Keratinocyte (primary cell): ENCODE results near the gene SRL. TPM values are rescaled to one million over a fixed set of nuclear protein-coding genes. Genes with fewer than 3 reads are reported as not detected.

Experiments
- DNase-seq: peaks from one replicate; pipeline ENCODE4 v3.0.0-alpha.2; 2011; ENCODE audit warnings: low read depth, missing footprints, low spot score
- FAIRE-seq: peaks from 2 replicates; lab custom pipeline; 2011; peaks lifted over from hg19 to GRCh38; lab: Jason Lieb, UNC
- H2AFZ ChIP-seq: 2 replicates; pipeline ENCODE4 v1.6.0; 2012; ENCODE audit warnings: low read length, control low read depth, inconsistent platforms; ENCODE audit not compliant: control insufficient read depth
- H3K27ac ChIP-seq: 2 replicates; pipeline ENCODE4 v1.5.1; 2011; ENCODE audit warnings: low read length; ENCODE audit not compliant: control insufficient read depth, insufficient read depth
- H3K27me3 ChIP-seq: 3 replicates; pipeline ENCODE4 v1.6.0; 2011; ENCODE audit warnings: low read length; ENCODE audit not compliant: control insufficient read depth, insufficient read depth; ENCODE audit errors: extremely low read depth
- H3K36me3 ChIP-seq, 2 experiments: 2 replicates in 1 of 2; 3 replicates in 1 of 2; pipeline ENCODE4 v1.5.1; 2011; ENCODE audit warnings: low read length in 2 of 2, mild to moderate bottlenecking in 1 of 2; ENCODE audit not compliant: control insufficient read depth in 2 of 2, insufficient read depth in 2 of 2; ENCODE audit errors: extremely low read depth in 1 of 2
- H3K4me1 ChIP-seq: 3 replicates; pipeline ENCODE4 v1.5.1; 2011; ENCODE audit warnings: low read length; ENCODE audit not compliant: control insufficient read depth, insufficient read depth; ENCODE audit errors: extremely low read depth
- H3K4me2 ChIP-seq: 3 replicates; pipeline ENCODE4 v1.6.0; 2011; ENCODE audit warnings: low read depth, low read length; ENCODE audit not compliant: control insufficient read depth, insufficient read depth; ENCODE audit errors: extremely low read depth
- H3K4me3 ChIP-seq, 3 experiments: fragments of 200-600 bp in 1 of 3; sonication (generic) in 1 of 3; 2 replicates in 2 of 3; 3 replicates in 1 of 3; pipeline ENCODE4 v1.5.1; 2011 to 2016; ENCODE audit warnings: low read length in 3 of 3, mild to moderate bottlenecking in 3 of 3, control low read depth in 2 of 3, inconsistent platforms in 1 of 3, low read depth in 1 of 3, mixed read lengths in 1 of 3, mixed run types in 1 of 3, moderate library complexity in 1 of 3; ENCODE audit not compliant: control insufficient read depth in 2 of 3, insufficient read depth in 2 of 3; ENCODE audit errors: extremely low read depth in 1 of 3
- H3K79me2 ChIP-seq: 2 replicates; pipeline ENCODE4 v1.6.0; 2012; ENCODE audit warnings: low read length; ENCODE audit not compliant: control insufficient read depth, insufficient read depth
- H3K9ac ChIP-seq: 3 replicates; pipeline ENCODE4 v1.6.0; 2011; ENCODE audit warnings: low read length; ENCODE audit not compliant: control insufficient read depth, insufficient read depth; ENCODE audit errors: extremely low read depth
- H3K9me1 ChIP-seq: 3 replicates; pipeline ENCODE4 v1.6.0; 2011; ENCODE audit warnings: low read length; ENCODE audit not compliant: control insufficient read depth, insufficient read depth; ENCODE audit errors: extremely low read depth
- H3K9me3 ChIP-seq: 2 replicates; pipeline ENCODE4 v1.5.1; 2012; ENCODE audit warnings: low read depth, low read length; ENCODE audit not compliant: control insufficient read depth
- H4K20me1 ChIP-seq: 3 replicates; pipeline ENCODE4 v1.6.0; 2011; ENCODE audit warnings: low read length; ENCODE audit not compliant: control insufficient read depth, insufficient read depth; ENCODE audit errors: extremely low read depth
- EZH2 ChIP-seq: IDR thresholded peaks from one replicate; pipeline ENCODE4 v1.6.1; 2012; ENCODE audit warnings: inconsistent platforms, mild to moderate bottlenecking, low read length, moderate library complexity
- dilution Hi-C: fragments of 300-500 bp; cut with MboI; formaldehyde crosslinking; loops from one replicate; pipeline ENCODE4 v1.7.0; 2020; ENCODE audit warnings: low sequenced_read_pairs; ENCODE audit not compliant: extremely low pct_ligation_motif_present
- polyA plus RNA-seq, 5 experiments: library from polyadenylated mRNA; depleted of rRNA in 3 of 5; stranded (reverse) in 3 of 5; stranded (forward) in 1 of 5; unstranded in 1 of 5; fragments of >200 nt; gene quantifications; 1 replicate in 1 of 5; 2 replicates in 3 of 5; 3 replicates in 1 of 5; pipeline versions ENCODE4 v1.2.1 to v1.2.3, GENCODE V29; 2011 to 2012; ENCODE audit warnings: missing spikeins in 2 of 5, low read depth in 1 of 5, low replicate concordance in 1 of 5
- TF ChIP-seq, protein P1 (sequence below), 3 experiments: IDR thresholded peaks in 1 of 3; conservative IDR thresholded peaks in 1 of 3; optimal IDR thresholded peaks in 1 of 3; 2 replicates in 2 of 3; 3 replicates in 1 of 3; pipeline versions ENCODE3 to v1.5.1; 2011; ENCODE audit warnings: low read length in 3 of 3, mild to moderate bottlenecking in 3 of 3, moderate library complexity in 2 of 3, control low read depth in 1 of 3, inconsistent platforms in 1 of 3; ENCODE audit not compliant: insufficient read depth in 2 of 3; ENCODE audit errors: extremely low read depth in 1 of 3

Gene SRL
- polyA plus RNA-seq, 1 donor (not counting 4 experiments of a cell fraction or from before 2014, with no cell fraction given): not detected

DNA sequence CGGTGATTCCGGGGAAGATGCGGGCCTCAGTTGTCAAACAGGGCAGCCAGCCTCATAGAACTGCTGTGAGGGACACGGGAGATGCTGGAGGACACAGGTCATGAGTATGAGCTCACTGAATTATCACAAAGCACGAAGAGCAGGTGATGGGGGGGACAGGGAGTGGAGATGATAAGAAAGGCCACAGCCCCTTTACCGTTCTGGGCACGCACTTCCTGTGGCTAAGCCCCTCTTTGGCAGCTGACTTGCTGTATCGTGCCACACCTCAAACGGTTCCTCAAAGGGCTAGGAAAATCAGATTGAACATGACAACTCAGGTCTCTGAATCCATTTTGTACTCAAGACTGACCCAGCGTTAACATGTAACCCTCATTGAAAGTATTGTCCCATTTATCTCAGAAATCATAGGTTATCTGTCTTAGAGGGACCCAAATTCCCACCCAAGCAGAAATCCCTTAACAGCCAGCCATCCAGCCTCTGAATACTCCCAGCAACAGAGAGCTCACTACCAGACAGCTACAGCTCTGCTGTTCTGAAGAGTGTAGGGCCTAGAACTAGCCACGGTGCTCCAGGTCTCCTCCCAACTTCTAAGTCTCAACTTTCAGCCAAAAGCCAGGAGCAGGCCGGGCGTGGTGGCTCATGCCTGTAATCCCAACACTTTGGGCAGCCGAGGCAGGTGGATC lies 5.0 kb upstream of the SRL start:
- Histone ChIP-seq H3K79me2 (no peaks in the 10 kb centered on the region), H3K9me3 (no peaks in the 10 kb centered on the region), H3K4me3 (no peak overlapping the region), H3K27me3 (no peaks in the 10 kb centered on the region), H3K9me1 (no peaks in the 10 kb centered on the region), H2AFZ (no peak overlapping the region), H4K20me1 (no peaks in the 10 kb centered on the region), H3K9ac (no peak overlapping the region), H3K27ac (no peak overlapping the region), H3K4me2 (no peak overlapping the region), H3K36me3 (no peaks in the 10 kb centered on the region), H3K4me1 (no peaks in the 10 kb centered on the region)
- no peak for DNase-seq
- TF ChIP-seq, protein P1, sequence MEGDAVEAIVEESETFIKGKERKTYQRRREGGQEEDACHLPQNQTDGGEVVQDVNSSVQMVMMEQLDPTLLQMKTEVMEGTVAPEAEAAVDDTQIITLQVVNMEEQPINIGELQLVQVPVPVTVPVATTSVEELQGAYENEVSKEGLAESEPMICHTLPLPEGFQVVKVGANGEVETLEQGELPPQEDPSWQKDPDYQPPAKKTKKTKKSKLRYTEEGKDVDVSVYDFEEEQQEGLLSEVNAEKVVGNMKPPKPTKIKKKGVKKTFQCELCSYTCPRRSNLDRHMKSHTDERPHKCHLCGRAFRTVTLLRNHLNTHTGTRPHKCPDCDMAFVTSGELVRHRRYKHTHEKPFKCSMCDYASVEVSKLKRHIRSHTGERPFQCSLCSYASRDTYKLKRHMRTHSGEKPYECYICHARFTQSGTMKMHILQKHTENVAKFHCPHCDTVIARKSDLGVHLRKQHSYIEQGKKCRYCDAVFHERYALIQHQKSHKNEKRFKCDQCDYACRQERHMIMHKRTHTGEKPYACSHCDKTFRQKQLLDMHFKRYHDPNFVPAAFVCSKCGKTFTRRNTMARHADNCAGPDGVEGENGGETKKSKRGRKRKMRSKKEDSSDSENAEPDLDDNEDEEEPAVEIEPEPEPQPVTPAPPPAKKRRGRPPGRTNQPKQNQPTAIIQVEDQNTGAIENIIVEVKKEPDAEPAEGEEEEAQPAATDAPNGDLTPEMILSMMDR (optimal IDR thresholded peaks at IDR 0.05 in 1 of 3, IDR thresholded peaks at IDR 0.05 in 1 of 3, conservative IDR thresholded peaks at IDR 0.05 in 1 of 3; ENCODE audit: extremely low read depth in 1 of 3, insufficient read depth in 2 of 3, low read length in 3 of 3): no peak
- dilution Hi-C loops: no loop called here
- no peak for FAIRE-seq

DNA sequence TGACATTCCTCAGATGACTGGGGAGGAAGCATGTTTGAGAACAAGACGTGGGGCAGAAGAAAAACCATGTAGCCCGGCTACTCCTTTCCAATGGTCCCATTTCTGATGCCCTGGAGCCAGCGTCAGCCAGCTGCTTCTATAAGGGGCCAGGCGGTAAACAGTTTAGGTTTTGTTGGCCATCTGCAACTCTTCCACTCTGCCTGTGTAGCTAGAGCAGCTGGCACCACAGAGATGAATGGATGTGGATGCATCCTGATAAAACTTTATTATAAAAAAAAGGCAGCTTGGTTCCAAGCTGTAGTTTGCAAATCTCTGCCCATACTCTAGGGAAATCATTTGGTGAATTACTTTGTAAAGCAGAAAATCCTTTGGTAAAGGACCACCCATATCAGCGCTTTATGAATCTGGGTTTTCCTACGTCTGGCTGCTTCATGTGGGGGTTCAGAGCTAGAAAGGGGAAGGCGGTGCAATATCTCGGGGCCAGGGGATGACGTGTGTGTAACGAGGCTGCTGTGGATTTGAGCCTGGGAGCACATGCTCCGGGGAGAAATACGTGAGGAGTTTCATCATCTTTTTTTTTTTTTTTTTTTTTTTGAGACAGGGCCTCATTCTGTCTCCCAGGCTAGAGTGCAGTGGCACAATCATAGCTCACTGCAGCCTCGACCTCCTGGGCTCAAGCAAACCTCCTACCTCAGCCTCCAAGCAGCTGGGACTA lies 3.4 kb upstream of the SRL start:
- H3K36me3 ChIP-seq: no peaks in the 10 kb centered on the region
- H3K9ac ChIP-seq: no peak overlapping the region
- H4K20me1 ChIP-seq: no peaks in the 10 kb centered on the region
- H2AFZ ChIP-seq: no peak overlapping the region
- H3K9me3 ChIP-seq: no peaks in the 10 kb centered on the region
- dilution Hi-C loops: no loop called here
- H3K9me1 ChIP-seq: no peaks in the 10 kb centered on the region
- TF ChIP-seq EZH2: no peak
- TF ChIP-seq, protein P1 (optimal IDR thresholded peaks at IDR 0.05 in 1 of 3, IDR thresholded peaks at IDR 0.05 in 1 of 3, conservative IDR thresholded peaks at IDR 0.05 in 1 of 3; ENCODE audit: extremely low read depth in 1 of 3, insufficient read depth in 2 of 3, low read length in 3 of 3): no peak
- no peak for DNase-seq
- no peaks in the 10 kb centered on the region for H3K4me1 ChIP-seq
- H3K27me3 ChIP-seq: no peaks in the 10 kb centered on the region
- H3K27ac ChIP-seq: no peak overlapping the region
- H3K79me2 ChIP-seq: no peaks in the 10 kb centered on the region
- H3K4me3 ChIP-seq: no peak overlapping the region
- no peak for FAIRE-seq
- no peak overlapping the region for H3K4me2 ChIP-seq
